IPS DF 4.7 (cell line): ENCODE measurements around the gene GJD4.

Source experiments
- DNase-seq: peaks from one replicate; pipeline ENCODE4 v3.0.0-alpha.2; 2013; ENCODE audit warnings: low spot score; ENCODE audit errors: extremely low read depth

GJD4 gene

GRCh38 chr10:35652824-35653223 is 47.7 kb downstream of the GJD4 start:
- no peak for DNase-seq

GRCh38 chr10:35657621-35658020 is 52.5 kb downstream of the GJD4 start:
- DNase-seq, result no peak
